T-helper 1 cell (primary cell): ENCODE results near the gene MLXIPL.
"Not testable (repeated sequence)": the region's sequence is repeated elsewhere in the genome, so short reads cannot be mapped to it uniquely, and the experiment has no call there.

ENCODE experiments used
- DNase-seq, 5 donors: peaks; one replicate each; pipeline ENCODE4 v3.0.0-alpha.2; 2012 to 2020

MLXIPL gene

GRCh38 chr7:73646785-73647724 is 22.7 kb upstream of the MLXIPL start:
- no peak for DNase-seq

- DNase-seq: no peak
Observed at GRCh38 chr7:73645643-73646174, 21.4 kb upstream of the MLXIPL start.

GRCh38 chr7:73644688-73645286 is 20.5 kb upstream of the MLXIPL start:
- DNase-seq: no peak

GRCh38 chr7:73642834-73643233 is 18.5 kb upstream of the MLXIPL start:
- DNase-seq: no peak

GRCh38 chr7:73638911-73639310 is 14.6 kb upstream of the MLXIPL start:
- no peak for DNase-seq

- DNase-seq: no peak
Observed at GRCh38 chr7:73635428-73636200, 11.3 kb upstream of the MLXIPL start.

- no peak for DNase-seq
Observed at GRCh38 chr7:73633844-73634243, 9.5 kb upstream of the MLXIPL start.

- no peak for DNase-seq
Observed at GRCh38 chr7:73633323-73633722, 9.0 kb upstream of the MLXIPL start.

- DNase-seq: no peak
Observed at GRCh38 chr7:73631558-73631957, 7.2 kb upstream of the MLXIPL start.

- no peak for DNase-seq
Observed at GRCh38 chr7:73628504-73628903, 4.2 kb upstream of the MLXIPL start.

- DNase-seq: no peak
Observed at GRCh38 chr7:73626814-73627213, 2.5 kb upstream of the MLXIPL start.

- no peak for DNase-seq
Observed at GRCh38 chr7:73625276-73625675, 954 bp upstream of the MLXIPL start.

GRCh38 chr7:73624669-73625001 is 313 bp upstream of the MLXIPL start:
- no peak for DNase-seq

- no peak for DNase-seq
Observed at GRCh38 chr7:73622909-73623797, 1.2 kb downstream of the MLXIPL start.

- no peak for DNase-seq
Observed at GRCh38 chr7:73622527-73622908, 1.8 kb downstream of the MLXIPL start.

GRCh38 chr7:73621168-73622063 is 2.9 kb downstream of the MLXIPL start:
- DNase-seq: no peak

- not testable (repeated sequence) for DNase-seq
Observed at GRCh38 chr7:73619394-73619793, 4.9 kb downstream of the MLXIPL start.

GRCh38 chr7:73618538-73618937 is 5.8 kb downstream of the MLXIPL start:
- DNase-seq: no peak

GRCh38 chr7:73617520-73617919 is 6.8 kb downstream of the MLXIPL start:
- not testable (repeated sequence) for DNase-seq

GRCh38 chr7:73615886-73616285 is 8.4 kb downstream of the MLXIPL start:
- no peak for DNase-seq

- not testable (repeated sequence) for DNase-seq
Observed at GRCh38 chr7:73614937-73615336, 9.4 kb downstream of the MLXIPL start.
